HEK293 (cell line): Measurements from ENCODE around the gene MUC21.
A peak's percentile ranks its signal among the peaks of the same experiment; 100 is the strongest.

Experiments
- AEBP2 ChIP-seq: fragments of 450-650 bp; formaldehyde crosslinking; IDR thresholded peaks from 2 replicates; pipeline ENCODE4 v1.5.1; 2016; ENCODE audit warnings: missing biosample characterization, missing genetic modification characterization, borderline replicate concordance
- GLIS2 ChIP-seq: fragments of 450-650 bp; formaldehyde crosslinking; IDR thresholded peaks from 2 replicates; pipeline ENCODE4 v1.5.1; 2016; ENCODE audit warnings: missing biosample characterization, missing genetic modification characterization
- KLF8 ChIP-seq: fragments of 450-650 bp; formaldehyde crosslinking; IDR thresholded peaks from 2 replicates; pipeline ENCODE4 v1.5.1; 2016; ENCODE audit warnings: missing biosample characterization, missing genetic modification characterization
- MZF1 ChIP-seq: fragments of 450-650 bp; formaldehyde crosslinking; IDR thresholded peaks from 2 replicates; pipeline ENCODE4 v1.5.1; 2017; ENCODE audit warnings: missing biosample characterization, missing genetic modification characterization, borderline replicate concordance
- REST ChIP-seq: fragments of 450-650 bp; formaldehyde crosslinking; IDR thresholded peaks from 2 replicates; pipeline ENCODE4 v1.5.1; 2016; ENCODE audit warnings: missing biosample characterization, missing genetic modification characterization
- SCRT1 ChIP-seq: fragments of 450-650 bp; formaldehyde crosslinking; IDR thresholded peaks from 2 replicates; pipeline ENCODE4 v1.5.1; 2016; ENCODE audit warnings: missing biosample characterization, missing genetic modification characterization, borderline replicate concordance
- TCF7L2 ChIP-seq: IDR thresholded peaks from 2 replicates; pipeline ENCODE4 v1.6.1; 2011; ENCODE audit warnings: low read depth, mild to moderate bottlenecking, inconsistent platforms, low read length, moderate library complexity, borderline replicate concordance
- ZBTB44 ChIP-seq: fragments of 450-650 bp; IDR thresholded peaks from 2 replicates; pipeline ENCODE4 v1.5.1; 2018; ENCODE audit warnings: missing biosample characterization, mild to moderate bottlenecking, missing genetic modification characterization
- ZBTB7A ChIP-seq: fragments of 450-650 bp; formaldehyde crosslinking; IDR thresholded peaks from 2 replicates; pipeline ENCODE4 v1.5.1; 2016; ENCODE audit warnings: low read depth, missing biosample characterization, missing genetic modification characterization
- ZFHX2 ChIP-seq: fragments of 450-650 bp; formaldehyde crosslinking; conservative IDR thresholded peaks from 2 replicates; pipeline ENCODE4 v1.5.1; 2016; ENCODE audit warnings: missing biosample characterization, missing genetic modification characterization
- ZFP37 ChIP-seq: fragments of 450-650 bp; formaldehyde crosslinking; IDR thresholded peaks from 2 replicates; pipeline ENCODE4 v1.5.1; 2016; ENCODE audit warnings: missing biosample characterization, missing genetic modification characterization
- ZNF2 ChIP-seq: fragments of 450-650 bp; formaldehyde crosslinking; IDR thresholded peaks from 2 replicates; pipeline ENCODE4 v1.5.1; 2016; ENCODE audit warnings: missing biosample characterization, missing genetic modification characterization
- ZNF202 ChIP-seq: fragments of 450-650 bp; formaldehyde crosslinking; IDR thresholded peaks from 2 replicates; pipeline ENCODE4 v1.5.1; 2016; ENCODE audit warnings: missing biosample characterization, missing genetic modification characterization, borderline replicate concordance
- ZNF221 ChIP-seq: fragments of 450-650 bp; formaldehyde crosslinking; IDR thresholded peaks from 2 replicates; pipeline ENCODE4 v1.5.1; 2017; ENCODE audit warnings: missing biosample characterization, missing genetic modification characterization, borderline replicate concordance
- ZNF223 ChIP-seq: fragments of 450-650 bp; formaldehyde crosslinking; IDR thresholded peaks from 2 replicates; pipeline ENCODE4 v1.5.1; 2016; ENCODE audit warnings: missing biosample characterization, missing genetic modification characterization
- ZNF302 ChIP-seq: fragments of 450-650 bp; formaldehyde crosslinking; IDR thresholded peaks from 2 replicates; pipeline ENCODE4 v1.5.1; 2016; ENCODE audit warnings: missing biosample characterization, missing genetic modification characterization, low read depth
- ZNF404 ChIP-seq: fragments of 450-650 bp; formaldehyde crosslinking; IDR thresholded peaks from 2 replicates; pipeline ENCODE4 v1.5.1; 2017; ENCODE audit warnings: missing biosample characterization, missing genetic modification characterization
- ZNF518A ChIP-seq: fragments of 450-650 bp; formaldehyde crosslinking; conservative IDR thresholded peaks from 2 replicates; pipeline ENCODE4 v1.5.1; 2016; ENCODE audit warnings: low read depth, missing biosample characterization, missing genetic modification characterization
- ZNF544 ChIP-seq: fragments of 450-650 bp; formaldehyde crosslinking; IDR thresholded peaks from 2 replicates; pipeline ENCODE4 v1.5.0; 2017; ENCODE audit warnings: missing biosample characterization, missing genetic modification characterization
- ZNF558 ChIP-seq: fragments of 450-650 bp; formaldehyde crosslinking; IDR thresholded peaks from 2 replicates; pipeline ENCODE4 v1.5.1; 2016; ENCODE audit warnings: missing biosample characterization, missing genetic modification characterization
- ZNF658 ChIP-seq: fragments of 450-650 bp; formaldehyde crosslinking; IDR thresholded peaks from 2 replicates; pipeline ENCODE4; 2016; ENCODE audit warnings: missing biosample characterization, missing genetic modification characterization
- ZNF707 ChIP-seq: fragments of 450-650 bp; formaldehyde crosslinking; IDR thresholded peaks from 2 replicates; pipeline ENCODE4 v1.5.1; 2016; ENCODE audit warnings: missing biosample characterization, missing genetic modification characterization
- ZNF776 ChIP-seq: fragments of 450-650 bp; formaldehyde crosslinking; IDR thresholded peaks from 2 replicates; pipeline ENCODE4 v1.5.0; 2017; ENCODE audit warnings: missing biosample characterization, missing genetic modification characterization, borderline replicate concordance
- ZNF785 ChIP-seq: fragments of 450-650 bp; formaldehyde crosslinking; IDR thresholded peaks from 2 replicates; pipeline ENCODE4 v1.5.1; 2016; ENCODE audit warnings: missing biosample characterization, missing genetic modification characterization
- ZSCAN16 ChIP-seq: fragments of 450-650 bp; formaldehyde crosslinking; IDR thresholded peaks from 2 replicates; pipeline ENCODE4 v1.5.1; 2016; ENCODE audit warnings: missing biosample characterization, missing genetic modification characterization
- ZXDB ChIP-seq: fragments of 450-650 bp; formaldehyde crosslinking; IDR thresholded peaks from 2 replicates; pipeline ENCODE4 v1.5.1; 2016; ENCODE audit warnings: missing biosample characterization, missing genetic modification characterization
- TF ChIP-seq, protein P1 (sequence below): fragments of 450-650 bp; formaldehyde crosslinking; IDR thresholded peaks from 2 replicates; pipeline ENCODE4 v1.5.1; 2016; ENCODE audit warnings: missing biosample characterization, missing genetic modification characterization

MUC21 gene

GRCh38 chr6:30942338-30943060, 41.0 kb upstream of the MUC21 start (continued):
- TF ChIP-seq KLF8 (tag by site-specific recombination) (peak; percentile 39; the same call in 1 of the 2 replicates), ZNF785 (tag by site-specific recombination) (no peak), ZXDB (no peak), REST (tag by site-specific recombination) (no peak), GLIS2 (tag by site-specific recombination) (no peak), ZNF221 (no peak), ZNF707 (no peak), ZNF544 (tag by site-specific recombination) (no peak), AEBP2 (tag by site-specific recombination) (no peak), ZFHX2 (no peak; the same call in 1 of the 2 replicates), ZNF404 (tag by site-specific recombination) (no peak), TCF7L2 (no peak), ZNF223 (tag by site-specific recombination) (no peak), ZNF2 (tag by site-specific recombination) (no peak), ZNF558 (tag by site-specific recombination) (no peak), ZSCAN16 (no peak), ZNF776 (tag by site-specific recombination) (no peak), ZFP37 (tag by site-specific recombination) (no peak), ZBTB7A (tag by site-specific recombination) (no peak), MZF1 (tag by site-specific recombination) (no peak), ZBTB44 (no peak), ZNF658 (tag by site-specific recombination) (no peak), ZNF518A (tag by site-specific recombination) (no peak), ZNF202 (no peak), ZNF302 (tag by site-specific recombination) (no peak), SCRT1 (peak; percentile 73)
- TF ChIP-seq, protein P1, sequence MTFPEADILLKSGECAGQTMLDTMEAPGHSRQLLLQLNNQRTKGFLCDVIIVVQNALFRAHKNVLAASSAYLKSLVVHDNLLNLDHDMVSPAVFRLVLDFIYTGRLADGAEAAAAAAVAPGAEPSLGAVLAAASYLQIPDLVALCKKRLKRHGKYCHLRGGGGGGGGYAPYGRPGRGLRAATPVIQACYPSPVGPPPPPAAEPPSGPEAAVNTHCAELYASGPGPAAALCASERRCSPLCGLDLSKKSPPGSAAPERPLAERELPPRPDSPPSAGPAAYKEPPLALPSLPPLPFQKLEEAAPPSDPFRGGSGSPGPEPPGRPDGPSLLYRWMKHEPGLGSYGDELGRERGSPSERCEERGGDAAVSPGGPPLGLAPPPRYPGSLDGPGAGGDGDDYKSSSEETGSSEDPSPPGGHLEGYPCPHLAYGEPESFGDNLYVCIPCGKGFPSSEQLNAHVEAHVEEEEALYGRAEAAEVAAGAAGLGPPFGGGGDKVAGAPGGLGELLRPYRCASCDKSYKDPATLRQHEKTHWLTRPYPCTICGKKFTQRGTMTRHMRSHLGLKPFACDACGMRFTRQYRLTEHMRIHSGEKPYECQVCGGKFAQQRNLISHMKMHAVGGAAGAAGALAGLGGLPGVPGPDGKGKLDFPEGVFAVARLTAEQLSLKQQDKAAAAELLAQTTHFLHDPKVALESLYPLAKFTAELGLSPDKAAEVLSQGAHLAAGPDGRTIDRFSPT (tag by site-specific recombination): no peak
